Effector memory CD4-positive, alpha-beta T cell (primary cell): ENCODE data around the gene ANKS6.

ENCODE experiments used
- DNase-seq, 3 donors: peaks; one replicate each; pipeline ENCODE4 v3.0.0-alpha.2; 2020
- H3K27ac ChIP-seq: 2 replicates; pipeline ENCODE4 v1.7.0; 2013; ENCODE audit warnings: mild to moderate bottlenecking, low read length, moderate library complexity; ENCODE audit not compliant: insufficient read depth, poor library complexity, severe bottlenecking
- H3K27me3 ChIP-seq: replicated peaks from 2 replicates; pipeline ENCODE4 v1.7.0; 2013; ENCODE audit warnings: mild to moderate bottlenecking, low read length; ENCODE audit not compliant: insufficient read depth, control insufficient read depth, poor library complexity, severe bottlenecking
- H3K36me3 ChIP-seq: 2 replicates; pipeline ENCODE4 v1.7.0; 2013; ENCODE audit warnings: mild to moderate bottlenecking, low read length, moderate library complexity; ENCODE audit not compliant: control insufficient read depth, insufficient read depth
- H3K4me1 ChIP-seq: 2 replicates; pipeline ENCODE4 v1.7.0; 2013; ENCODE audit warnings: low read length, mild to moderate bottlenecking; ENCODE audit not compliant: control insufficient read depth, insufficient read depth, poor library complexity, severe bottlenecking
- H3K4me3 ChIP-seq: 2 replicates; pipeline ENCODE4 v1.7.0; 2013; ENCODE audit warnings: low read length, low read depth, mild to moderate bottlenecking; ENCODE audit not compliant: insufficient read depth, poor library complexity, severe bottlenecking
- H3K9me3 ChIP-seq: 2 replicates; pipeline ENCODE4 v1.7.0; 2013; ENCODE audit warnings: mild to moderate bottlenecking, low read length, moderate library complexity; ENCODE audit not compliant: control insufficient read depth

ANKS6 gene

DNA sequence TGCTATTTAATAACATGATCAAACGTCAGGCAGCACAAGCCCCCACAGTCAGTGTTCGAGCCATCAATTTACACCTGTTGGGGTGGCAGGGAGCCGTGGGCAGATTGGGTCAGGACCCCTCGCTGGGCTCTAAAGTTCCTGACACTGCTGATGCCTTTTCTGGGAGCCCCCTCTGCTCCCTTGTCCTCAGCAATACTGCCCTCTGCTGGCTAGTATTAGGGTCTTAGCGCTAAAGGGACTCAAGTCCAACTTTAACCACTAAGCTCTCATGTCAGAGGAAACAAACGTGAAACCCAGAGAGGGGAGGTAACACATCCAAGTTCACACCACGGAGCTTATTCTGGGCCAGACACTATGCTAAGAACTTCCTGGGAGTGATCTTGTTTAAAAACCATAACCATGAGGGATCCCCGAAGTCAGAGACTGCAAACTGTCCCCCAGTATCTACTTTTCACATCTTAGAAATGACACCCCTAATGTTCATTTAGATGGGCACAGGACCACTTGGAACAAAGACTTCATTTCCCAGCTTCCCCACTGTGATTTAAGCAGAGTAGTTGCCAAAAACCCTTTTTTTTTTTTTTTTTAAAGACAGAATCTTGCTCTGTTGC is 20.4 kb downstream of the ANKS6 start:
- H3K9me3 ChIP-seq, result no peaks in the 10 kb centered on the region
- H3K27me3 ChIP-seq, result no peaks in the 10 kb centered on the region
- no peak for DNase-seq
- H3K27ac ChIP-seq, result no peak overlapping the region
- H3K4me3 ChIP-seq, result no peak overlapping the region
- H3K36me3 ChIP-seq, result peaks cover 5% of the 10 kb centered on the region
- H3K4me1 ChIP-seq, result no peaks in the 10 kb centered on the region

DNA sequence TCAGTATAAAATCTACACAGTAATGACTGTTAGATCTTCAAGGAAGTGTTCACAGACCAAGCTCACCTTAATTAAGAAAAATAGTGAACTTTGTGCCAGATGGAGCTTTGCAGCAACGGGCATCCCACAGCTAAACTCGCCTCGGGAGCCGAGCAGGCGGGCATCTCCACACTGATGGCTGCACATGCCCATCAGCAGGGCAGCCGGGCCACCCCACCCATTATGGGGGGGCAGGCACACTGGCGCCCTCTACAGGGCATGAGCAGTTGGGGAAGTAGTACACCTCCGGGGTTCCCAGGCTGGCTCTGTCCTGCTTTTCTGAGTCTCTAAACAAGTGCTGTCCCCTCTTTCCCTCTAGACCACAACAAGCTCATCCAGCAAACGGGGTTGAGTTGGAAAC is 21.6 kb downstream of the ANKS6 start:
- H3K4me1 ChIP-seq, result no peaks in the 10 kb centered on the region
- no peaks in the 10 kb centered on the region for H3K27me3 ChIP-seq
- H3K27ac ChIP-seq, result no peak overlapping the region
- DNase-seq, result no peak
- no peaks in the 10 kb centered on the region for H3K9me3 ChIP-seq
- H3K4me3 ChIP-seq, result no peak overlapping the region
- peaks cover 5% of the 10 kb centered on the region for H3K36me3 ChIP-seq

DNA sequence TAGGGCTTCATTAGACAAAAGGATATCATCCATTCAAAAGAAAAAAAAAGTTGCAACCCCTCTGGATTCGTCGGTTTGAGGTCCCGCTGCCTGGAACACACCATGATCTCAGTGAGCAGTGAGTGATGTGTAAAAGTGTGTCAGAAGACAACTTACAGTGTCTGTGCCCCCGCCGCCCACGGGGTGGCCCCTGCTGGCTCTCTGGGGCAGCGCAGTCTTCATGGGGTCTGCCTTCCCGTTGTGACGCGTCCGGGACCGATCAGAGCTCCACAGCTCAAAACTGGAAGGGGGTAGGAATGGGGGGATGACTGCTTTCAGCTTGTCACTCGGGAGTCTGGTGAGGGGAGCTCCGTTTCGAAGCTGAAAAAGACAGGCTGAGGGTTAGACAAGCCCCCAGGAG is 22.6 kb downstream of the ANKS6 start:
- no peak overlapping the region for H3K4me3 ChIP-seq
- H3K27ac ChIP-seq, result no peak overlapping the region
- H3K36me3 ChIP-seq, result peaks cover 5% of the 10 kb centered on the region
- H3K27me3 ChIP-seq, result no peaks in the 10 kb centered on the region
- no peak for DNase-seq
- H3K9me3 ChIP-seq, result no peaks in the 10 kb centered on the region
- H3K4me1 ChIP-seq, result no peaks in the 10 kb centered on the region

DNA sequence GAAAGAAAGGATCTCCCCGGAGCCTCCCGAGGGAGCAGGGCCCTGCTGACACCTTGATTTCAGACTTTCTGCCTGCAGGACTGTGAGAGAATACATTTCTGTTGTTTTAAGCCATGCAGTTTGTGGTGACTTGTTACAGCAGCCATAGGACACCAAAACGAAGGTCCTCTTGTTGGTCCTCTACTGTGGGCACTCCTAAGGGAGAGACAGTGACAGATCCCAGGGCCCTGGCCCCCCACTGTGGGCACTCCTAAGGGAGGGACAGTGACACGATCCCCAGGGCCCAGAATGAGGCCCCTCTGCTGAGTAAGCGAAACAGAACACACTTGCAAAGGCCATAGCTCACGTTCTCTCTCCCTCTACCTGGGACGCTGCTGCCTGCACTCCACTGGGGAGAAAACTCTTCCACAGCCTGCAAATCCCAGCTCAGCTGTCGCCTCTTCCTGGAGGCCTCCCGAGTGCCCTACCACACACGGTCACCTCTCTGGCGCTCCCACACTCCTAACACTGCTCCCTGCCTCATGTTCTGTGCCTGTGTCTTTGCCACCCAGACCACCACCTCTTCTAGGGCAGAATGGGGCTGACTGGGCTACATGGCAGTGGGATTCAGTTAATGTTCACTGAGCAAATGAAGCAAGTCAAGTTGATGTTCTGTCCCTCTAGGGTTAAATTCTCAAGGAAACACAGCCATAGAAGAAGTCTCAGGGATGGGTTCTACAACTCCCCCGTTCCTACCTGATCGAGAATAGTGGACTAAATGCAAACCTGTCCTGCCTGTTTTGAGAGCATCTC is 23.8 kb downstream of the ANKS6 start:
- H3K9me3 ChIP-seq, result no peaks in the 10 kb centered on the region
- H3K36me3 ChIP-seq, result peaks cover 5% of the 10 kb centered on the region
- DNase-seq, result no peak
- H3K4me3 ChIP-seq, result no peak overlapping the region
- H3K27me3 ChIP-seq, result no peaks in the 10 kb centered on the region
- H3K27ac ChIP-seq, result no peak overlapping the region
- H3K4me1 ChIP-seq, result no peaks in the 10 kb centered on the region

DNA sequence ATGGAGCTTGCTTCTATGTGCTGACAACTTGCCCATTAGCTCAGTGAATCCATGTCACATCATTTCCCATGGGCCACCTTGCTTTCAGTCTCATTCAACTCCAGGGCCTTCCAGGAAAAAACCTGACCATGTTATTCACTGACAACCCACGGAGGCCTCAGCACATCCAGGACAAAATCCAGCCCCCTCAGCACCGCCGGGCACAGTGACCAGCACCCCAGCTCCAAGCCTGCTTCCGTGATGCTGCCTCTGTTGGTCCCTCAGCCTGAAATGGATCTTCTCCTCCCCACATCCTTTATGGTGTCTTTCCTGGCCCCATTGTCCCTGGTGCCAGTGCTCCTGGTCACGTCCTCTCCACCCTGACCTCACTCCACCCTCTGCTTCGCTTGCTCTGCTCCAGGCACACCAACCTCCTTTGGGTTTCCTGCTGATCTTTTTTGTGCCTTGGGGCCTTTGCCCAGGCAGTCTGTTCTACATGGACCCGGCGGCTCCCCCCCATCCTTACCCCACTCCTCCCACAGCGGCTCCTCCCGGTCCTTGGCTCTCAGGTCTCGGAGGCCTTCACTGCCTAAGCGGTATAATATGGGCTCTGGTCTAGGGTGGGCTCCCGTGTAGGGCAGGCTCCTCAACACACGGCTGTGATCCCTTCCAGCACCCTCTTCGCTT is 25.0 kb downstream of the ANKS6 start:
- DNase-seq, result no peak
- Histone ChIP-seq H3K4me3 (no peak overlapping the region), H3K27me3 (no peaks in the 10 kb centered on the region), H3K27ac (no peak overlapping the region), H3K4me1 (no peaks in the 10 kb centered on the region), H3K9me3 (no peaks in the 10 kb centered on the region), H3K36me3 (peaks cover 5% of the 10 kb centered on the region)

DNA sequence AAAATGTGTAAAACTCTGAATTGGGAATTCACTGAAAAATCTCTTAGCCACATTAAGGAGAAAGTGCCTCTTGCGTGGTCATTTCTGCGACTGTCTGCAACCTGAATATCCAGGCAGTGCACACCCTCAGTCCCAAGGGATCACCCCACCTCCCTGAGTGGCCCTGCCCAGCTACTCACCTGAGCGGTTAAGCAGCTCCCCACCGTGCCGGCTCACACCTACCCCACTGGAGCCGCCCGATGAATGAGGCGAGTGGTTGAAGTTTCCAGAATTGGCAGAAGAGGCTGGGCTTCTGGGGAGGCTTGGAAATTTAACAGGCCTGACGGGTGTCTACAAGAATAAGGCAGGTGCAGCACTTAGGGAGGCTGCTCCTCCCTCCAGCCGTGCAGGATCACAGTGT is 25.6 kb downstream of the ANKS6 start:
- DNase-seq, result no peak
- no peak overlapping the region for H3K27ac ChIP-seq
- no peaks in the 10 kb centered on the region for H3K9me3 ChIP-seq
- no peaks in the 10 kb centered on the region for H3K4me1 ChIP-seq
- no peak overlapping the region for H3K4me3 ChIP-seq
- H3K27me3 ChIP-seq, result no peaks in the 10 kb centered on the region
- H3K36me3 ChIP-seq, result peaks cover 5% of the 10 kb centered on the region

DNA sequence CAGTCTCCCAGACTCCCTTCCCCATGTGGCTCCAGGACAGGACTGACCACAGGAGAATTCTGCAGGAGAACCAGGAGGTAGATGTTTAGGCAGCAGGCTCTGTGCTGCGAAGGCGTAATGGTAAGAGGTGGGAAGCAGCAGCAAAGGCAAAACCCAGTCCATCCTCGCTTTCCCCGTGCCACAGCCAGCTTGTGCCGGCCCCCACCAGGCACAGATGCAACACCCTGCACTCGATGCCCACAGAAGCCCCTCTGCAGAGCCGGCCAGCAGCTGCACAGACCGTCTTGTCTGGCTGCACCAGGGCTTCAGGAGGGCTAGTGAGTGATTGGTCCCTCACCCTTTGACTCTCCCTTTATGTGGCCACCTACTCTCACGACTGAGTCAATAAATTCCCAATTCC is 28.0 kb downstream of the ANKS6 start:
- Histone ChIP-seq H3K4me1 (no peaks in the 10 kb centered on the region), H3K27ac (no peak overlapping the region), H3K4me3 (no peak overlapping the region), H3K36me3 (peaks cover 4% of the 10 kb centered on the region), H3K27me3 (no peaks in the 10 kb centered on the region), H3K9me3 (no peaks in the 10 kb centered on the region)
- no peak for DNase-seq

DNA sequence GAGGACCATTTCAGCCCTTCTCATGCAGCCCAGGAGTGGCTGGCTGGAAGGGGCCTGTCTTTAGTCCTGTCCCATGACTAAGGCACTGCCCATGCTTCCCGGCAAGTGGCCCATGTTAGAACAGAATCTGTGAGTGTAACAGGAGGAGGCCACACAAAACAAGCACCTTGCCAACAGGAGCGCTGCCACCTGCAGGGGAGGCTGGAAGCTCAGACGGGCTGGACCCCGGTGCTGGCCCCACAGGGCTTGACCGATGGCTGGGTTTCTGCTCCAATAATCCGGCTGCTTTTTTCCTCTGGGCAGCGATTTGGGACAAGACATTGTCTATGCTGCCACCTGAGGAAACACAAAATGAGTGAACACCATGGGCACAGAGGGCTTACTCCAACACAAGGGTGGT is 28.4 kb downstream of the ANKS6 start:
- Histone ChIP-seq H3K27me3 (no peaks in the 10 kb centered on the region), H3K36me3 (no peaks in the 10 kb centered on the region), H3K9me3 (no peaks in the 10 kb centered on the region), H3K27ac (no peak overlapping the region), H3K4me3 (no peak overlapping the region), H3K4me1 (no peaks in the 10 kb centered on the region)
- no peak for DNase-seq

DNA sequence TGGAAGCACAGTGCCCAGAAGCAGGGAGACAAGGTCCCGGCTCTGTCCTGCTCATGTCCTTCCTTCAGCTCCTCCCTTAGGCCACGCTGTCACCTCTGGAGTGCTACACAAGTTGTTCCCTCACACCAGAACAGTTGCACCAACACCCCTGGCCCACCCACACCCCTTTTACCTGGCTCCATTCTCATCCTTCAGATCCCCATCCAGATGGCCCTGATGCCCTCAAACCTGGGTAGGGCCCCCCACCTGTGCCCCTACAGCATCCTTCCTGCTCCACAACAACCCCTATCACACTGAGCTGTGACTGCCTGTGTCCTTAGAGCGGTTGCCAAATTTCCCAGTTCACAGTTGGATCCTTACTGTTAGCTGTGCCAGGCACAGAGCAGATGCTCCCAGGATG is 29.2 kb downstream of the ANKS6 start:
- H3K27me3 ChIP-seq, result no peaks in the 10 kb centered on the region
- H3K9me3 ChIP-seq, result no peaks in the 10 kb centered on the region
- no peak overlapping the region for H3K27ac ChIP-seq
- H3K4me1 ChIP-seq, result no peaks in the 10 kb centered on the region
- H3K36me3 ChIP-seq, result no peaks in the 10 kb centered on the region
- H3K4me3 ChIP-seq, result no peak overlapping the region
- no peak for DNase-seq

DNA sequence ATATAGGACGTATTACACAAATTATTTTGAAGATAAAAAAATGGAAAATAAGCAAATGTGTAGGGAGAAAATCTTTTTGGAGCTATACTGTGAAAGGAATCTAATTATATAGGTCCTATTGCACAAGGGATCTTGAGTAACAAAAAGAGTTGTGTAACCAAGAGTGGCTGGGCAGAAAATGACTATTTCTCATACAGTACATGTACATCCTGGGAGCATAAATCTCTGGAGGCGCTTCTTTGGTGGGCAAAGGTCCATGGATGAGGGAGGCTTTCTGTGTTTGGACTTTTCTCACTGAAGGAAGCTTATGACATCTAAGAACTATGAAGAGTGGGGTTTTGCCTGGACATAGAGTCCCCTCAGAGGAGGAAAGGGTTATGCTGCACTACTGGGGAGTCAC is 29.8 kb downstream of the ANKS6 start:
- Histone ChIP-seq H3K4me1 (no peaks in the 10 kb centered on the region), H3K4me3 (no peak overlapping the region), H3K27me3 (no peaks in the 10 kb centered on the region), H3K36me3 (no peaks in the 10 kb centered on the region), H3K27ac (no peak overlapping the region), H3K9me3 (no peaks in the 10 kb centered on the region)
- no peak for DNase-seq
